Measurements from ENCODE around the gene GALNT2.

Gene GALNT2

GRCh38 chr1:230243583-230244353 is 176.7 kb downstream of the GALNT2 start:
- ATAC-seq: peak; percentile 57
- TF ChIP-seq ZNF8 (CRISPR knock-in tag; IDR thresholded peaks at IDR 0.05) (no peak), ISL1 (CRISPR knock-in tag; IDR thresholded peaks at IDR 0.05) (no peak), PATZ1 (CRISPR knock-in tag; IDR thresholded peaks at IDR 0.05; ENCODE audit: borderline replicate concordance) (no peak), ARNTL (CRISPR knock-in tag; IDR thresholded peaks at IDR 0.05; ENCODE audit: borderline replicate concordance, low read depth) (no peak), ZFP30 (CRISPR knock-in tag; IDR thresholded peaks at IDR 0.05) (no peak), GLIS3 (CRISPR knock-in tag; IDR thresholded peaks at IDR 0.05) (no peak), ZNF565 (CRISPR knock-in tag; conservative IDR thresholded peaks at IDR 0.05; ENCODE audit: low read depth) (no peak), ZNF70 (CRISPR knock-in tag; IDR thresholded peaks at IDR 0.05) (no peak), ZFP3 (CRISPR knock-in tag; IDR thresholded peaks at IDR 0.05) (no peak), SNAI2 (CRISPR knock-in tag; IDR thresholded peaks at IDR 0.05) (no peak), CSDC2 (CRISPR knock-in tag; IDR thresholded peaks at IDR 0.05) (no peak)
- TF ChIP-seq, protein P1, sequence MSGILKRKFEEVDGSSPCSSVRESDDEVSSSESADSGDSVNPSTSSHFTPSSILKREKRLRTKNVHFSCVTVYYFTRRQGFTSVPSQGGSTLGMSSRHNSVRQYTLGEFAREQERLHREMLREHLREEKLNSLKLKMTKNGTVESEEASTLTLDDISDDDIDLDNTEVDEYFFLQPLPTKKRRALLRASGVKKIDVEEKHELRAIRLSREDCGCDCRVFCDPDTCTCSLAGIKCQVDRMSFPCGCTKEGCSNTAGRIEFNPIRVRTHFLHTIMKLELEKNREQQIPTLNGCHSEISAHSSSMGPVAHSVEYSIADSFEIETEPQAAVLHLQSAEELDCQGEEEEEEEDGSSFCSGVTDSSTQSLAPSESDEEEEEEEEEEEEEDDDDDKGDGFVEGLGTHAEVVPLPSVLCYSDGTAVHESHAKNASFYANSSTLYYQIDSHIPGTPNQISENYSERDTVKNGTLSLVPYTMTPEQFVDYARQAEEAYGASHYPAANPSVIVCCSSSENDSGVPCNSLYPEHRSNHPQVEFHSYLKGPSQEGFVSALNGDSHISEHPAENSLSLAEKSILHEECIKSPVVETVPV (CRISPR knock-in tag; IDR thresholded peaks at IDR 0.05): no peak

DNA sequence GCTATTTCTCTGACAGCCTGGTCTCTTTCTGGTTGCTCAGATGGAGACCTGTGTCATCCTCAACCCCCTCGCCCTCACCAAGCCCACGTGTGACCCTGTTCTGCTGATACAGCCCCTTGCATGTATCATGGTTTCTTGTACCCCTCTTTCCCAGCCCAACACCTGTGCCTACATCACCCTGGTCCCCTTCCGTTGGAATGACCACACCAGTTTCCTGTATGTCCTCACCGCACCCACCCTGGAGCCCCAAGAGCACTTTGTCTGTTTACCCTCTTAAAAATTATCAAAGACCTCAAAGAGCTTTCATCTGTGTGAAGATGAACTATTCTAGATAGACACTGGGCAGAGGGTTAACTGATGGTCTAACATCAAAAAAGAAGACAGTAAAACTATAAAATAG is 179.5 kb downstream of the GALNT2 start:
- ATAC-seq: no peak
- TF ChIP-seq, protein P2, sequence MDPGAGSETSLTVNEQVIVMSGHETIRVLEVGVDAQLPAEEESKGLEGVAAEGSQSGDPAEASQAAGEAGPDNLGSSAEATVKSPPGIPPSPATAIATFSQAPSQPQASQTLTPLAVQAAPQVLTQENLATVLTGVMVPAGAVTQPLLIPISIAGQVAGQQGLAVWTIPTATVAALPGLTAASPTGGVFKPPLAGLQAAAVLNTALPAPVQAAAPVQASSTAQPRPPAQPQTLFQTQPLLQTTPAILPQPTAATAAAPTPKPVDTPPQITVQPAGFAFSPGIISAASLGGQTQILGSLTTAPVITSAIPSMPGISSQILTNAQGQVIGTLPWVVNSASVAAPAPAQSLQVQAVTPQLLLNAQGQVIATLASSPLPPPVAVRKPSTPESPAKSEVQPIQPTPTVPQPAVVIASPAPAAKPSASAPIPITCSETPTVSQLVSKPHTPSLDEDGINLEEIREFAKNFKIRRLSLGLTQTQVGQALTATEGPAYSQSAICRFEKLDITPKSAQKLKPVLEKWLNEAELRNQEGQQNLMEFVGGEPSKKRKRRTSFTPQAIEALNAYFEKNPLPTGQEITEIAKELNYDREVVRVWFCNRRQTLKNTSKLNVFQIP (CRISPR knock-in tag; IDR thresholded peaks at IDR 0.05; ENCODE audit: borderline replicate concordance, low read depth): no peak
- TF ChIP-seq RARB (CRISPR knock-in tag; IDR thresholded peaks at IDR 0.05): no peak
- no peak for TF ChIP-seq TOX (CRISPR knock-in tag; IDR thresholded peaks at IDR 0.05; ENCODE audit: borderline replicate concordance)
- TF ChIP-seq, protein P1 (CRISPR knock-in tag; IDR thresholded peaks at IDR 0.05): no peak

- ATAC-seq: no peak
- TF ChIP-seq, protein P2 (CRISPR knock-in tag; IDR thresholded peaks at IDR 0.05; ENCODE audit: borderline replicate concordance, low read depth): no peak
- TF ChIP-seq CSDC2 (CRISPR knock-in tag; IDR thresholded peaks at IDR 0.05) (no peak), PATZ1 (CRISPR knock-in tag; IDR thresholded peaks at IDR 0.05; ENCODE audit: borderline replicate concordance) (no peak), ARNTL (CRISPR knock-in tag; IDR thresholded peaks at IDR 0.05; ENCODE audit: borderline replicate concordance, low read depth) (no peak), ZNF70 (CRISPR knock-in tag; IDR thresholded peaks at IDR 0.05) (no peak), ZNF8 (CRISPR knock-in tag; IDR thresholded peaks at IDR 0.05) (no peak), ISL1 (CRISPR knock-in tag; IDR thresholded peaks at IDR 0.05) (no peak)
These were observed 181.2 kb downstream of the GALNT2 start for GRCh38 chr1:230248016-230248888.
